Pulmonary artery endothelial cell (primary cell): ENCODE data around the gene POLD2. TPM values are rescaled to one million over a fixed set of nuclear protein-coding genes. Genes with fewer than 3 reads are reported as not detected.

ENCODE experiments used
- DNase-seq: peaks from one replicate; pipeline ENCODE4 v3.0.0-alpha.2; 2011; ENCODE audit warnings: low read depth, low spot score
- total RNA-seq: library from RNA; depleted of rRNA; stranded (reverse); fragments of >200 nt; gene quantifications from 2 replicates; pipeline ENCODE4 v1.2.3, GENCODE V29; 2014

Gene POLD2
- total RNA-seq, 1 donor from 2014 or later = 105 TPM

DNA sequence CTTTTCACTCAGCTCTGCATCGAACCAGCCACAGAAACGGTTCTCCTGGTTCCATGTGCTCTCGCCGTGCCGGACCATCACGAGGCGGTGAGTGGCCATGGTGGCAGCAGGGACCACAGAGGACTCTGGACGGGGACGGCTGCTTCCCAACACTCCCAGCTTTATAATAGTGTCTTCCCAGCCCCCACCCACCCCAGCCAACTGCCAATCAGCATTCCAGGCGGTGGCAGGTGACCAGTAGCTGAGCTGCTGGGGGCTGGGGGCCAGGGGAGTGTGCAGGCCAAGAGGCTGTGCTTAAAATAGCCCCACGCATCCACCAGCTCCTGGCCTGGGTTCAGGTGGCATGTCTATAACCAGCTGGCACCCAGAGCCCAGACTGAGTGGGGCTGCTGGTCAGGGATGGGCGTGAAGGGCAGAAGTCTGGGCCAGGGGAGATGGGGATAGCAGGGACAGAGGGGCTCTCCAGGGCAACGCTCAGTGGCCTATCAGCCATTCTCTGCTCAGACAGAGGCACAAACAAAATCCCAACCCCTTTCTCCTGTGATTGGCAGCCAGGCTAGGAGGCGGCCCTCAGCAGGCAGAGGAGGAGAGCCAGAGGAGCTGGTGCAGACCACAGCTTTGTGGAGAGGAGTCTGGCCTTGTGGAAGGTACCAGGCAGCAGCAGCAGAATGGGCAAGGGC is 57.8 kb downstream of the POLD2 start, which contains the start of gene PGAM2:
Gene PGAM2, minus strand, starts transcription at position 137 of the 680 bp plus-strand sequence. Its CDS starts 38 bp downstream, at position 99.
- DNase-seq = no peak

DNA sequence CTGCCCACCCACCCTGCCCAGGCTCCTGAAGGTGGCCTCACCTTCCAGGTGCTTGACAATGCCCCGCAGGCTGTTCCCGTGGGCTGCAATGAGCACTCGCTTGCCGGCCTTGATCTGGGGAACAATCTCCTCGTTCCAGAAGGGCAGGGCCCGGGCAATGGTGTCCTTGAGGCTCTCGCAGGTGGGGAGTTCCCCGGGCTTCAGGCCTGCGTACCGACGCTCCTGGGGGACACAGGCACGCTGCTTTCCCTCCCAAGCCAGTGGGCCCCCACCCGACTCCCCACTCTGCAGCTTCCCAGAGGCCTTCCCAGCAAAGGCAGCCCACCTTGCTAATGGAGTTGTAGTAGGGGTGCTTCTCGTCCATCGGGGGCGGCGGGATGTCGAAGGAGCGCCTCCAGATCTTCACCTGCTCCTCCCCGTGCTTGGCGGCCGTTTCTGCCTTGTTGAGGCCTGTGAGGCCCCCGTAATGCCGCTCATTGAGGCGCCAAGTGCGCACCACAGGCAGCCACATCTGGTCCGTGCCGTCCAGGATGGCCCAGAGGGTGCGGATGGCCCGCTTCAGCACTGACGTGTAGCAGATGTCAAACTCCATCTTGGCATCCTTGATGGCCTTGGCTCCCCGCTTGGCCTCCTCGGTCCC is 58.4 kb downstream of the POLD2 start:
- DNase-seq = no peak

Other genes with a start within 250 kb of the POLD2 start
- gene URGCP, start 217.0 kb downstream of the POLD2 start, total RNA-seq = 23.9 and 27.0 TPM in 2 replicates
- gene UBE2D4, start 197.1 kb downstream of the POLD2 start, total RNA-seq = 8.0 and 9.4 TPM in 2 replicates
- not detected in 2 replicates for gene SPDYE1, start 125.7 kb downstream of the POLD2 start, total RNA-seq
- 197 and 200 TPM in 2 replicates for gene DBNL, start 78.8 kb downstream of the POLD2 start, total RNA-seq
- 0.14 TPM in 1 of 2 replicates, not detected in the other for gene PGAM2, start 58.0 kb downstream of the POLD2 start, total RNA-seq
- gene POLM, start 41.0 kb downstream of the POLD2 start, total RNA-seq = 8.4 and 10.1 TPM in 2 replicates
- gene AEBP1, start 19.2 kb downstream of the POLD2 start, total RNA-seq = 2.6 and 5.4 TPM in 2 replicates
- gene MYL7, start 17.8 kb upstream of the POLD2 start, total RNA-seq = not detected in 2 replicates
- 0.26 and 0.39 TPM in 2 replicates for gene GCK, start 65.9 kb upstream of the POLD2 start, total RNA-seq
- gene YKT6, start 77.4 kb upstream of the POLD2 start, total RNA-seq = 126 and 145 TPM in 2 replicates
- gene CAMK2B, start 202.0 kb upstream of the POLD2 start, total RNA-seq = 1.7 and 2.7 TPM in 2 replicates